ENCODE measurements around the gene AJUBA. TPM values are rescaled to one million over a fixed set of nuclear protein-coding genes. Genes with fewer than 3 reads are reported as not detected.
A peak's percentile ranks its signal among the peaks of the same experiment; 100 is the strongest.
"Not testable (repeated sequence)": the region's sequence is repeated elsewhere in the genome, so short reads cannot be mapped to it uniquely, and the experiment has no call there.

Gene AJUBA
- total RNA-seq, 4 donors from 2014 or later: 66.2 to 98.4 (median 74.8) TPM

DNA sequence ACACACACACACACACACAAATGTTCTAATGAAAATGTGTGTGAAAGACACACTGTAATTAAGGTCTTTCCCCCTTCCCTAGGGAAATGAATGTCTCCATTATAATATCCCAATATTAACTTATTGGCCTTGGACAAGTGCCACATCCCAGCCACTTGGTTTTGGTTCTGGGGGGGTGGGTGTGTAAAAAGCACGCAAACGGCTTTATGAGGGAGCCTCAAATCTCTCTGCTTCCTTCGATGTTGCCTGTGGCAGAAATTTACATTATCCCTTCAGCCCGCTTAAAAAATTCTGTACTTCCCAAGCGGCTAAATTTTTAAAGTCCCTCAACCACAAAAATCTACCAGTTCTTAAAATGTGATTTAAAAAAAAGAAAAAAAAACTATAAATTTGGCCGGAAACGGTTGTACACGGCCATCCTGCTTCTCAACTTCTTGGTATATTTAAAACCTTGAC lies 27.2 kb upstream of the AJUBA start:
- intact Hi-C loops (cut with DNase I; ENCODE audit: low total_unique reads): no loop called here
- 4 to 5% methylated on average over 8 of the region's 8 CpGs for WGBS, 2 donors
- peak overlapping the region; percentile 28 for H3K4me3 ChIP-seq (ENCODE audit: low read depth, poor library complexity, severe bottlenecking)
- no peak for TF ChIP-seq POLR2A (IDR thresholded peaks at IDR 0.05)
- no peak for TF ChIP-seq CTCF (IDR thresholded peaks at IDR 0.05)
- peak in 1 of 2 donors; percentile 23 for DNase-seq (ENCODE audit: low spot score in 2 of 2)

GRCh38 chr14:23008831-23009230 lies 26.5 kb upstream of the AJUBA start:
- intact Hi-C loops (cut with DNase I; ENCODE audit: low total_unique reads): no loop called here
- DNase-seq (ENCODE audit: low spot score in 2 of 2): no peak
- TF ChIP-seq POLR2A (IDR thresholded peaks at IDR 0.05): no peak
- no peak for TF ChIP-seq CTCF (IDR thresholded peaks at IDR 0.05)
- WGBS, 2 donors: 24 to 25% methylated on average over 3 of the region's 3 CpGs
- H3K4me3 ChIP-seq (ENCODE audit: low read depth, poor library complexity, severe bottlenecking): no peak overlapping the region

GRCh38 chr14:23006544-23007419 lies 24.4 kb upstream of the AJUBA start:
- 1% methylated on average over 62 of the region's 62 CpGs for WGBS, 2 donors
- TF ChIP-seq CTCF (IDR thresholded peaks at IDR 0.05) (peak in 1 of 3 donors; percentile 33), POLR2A (IDR thresholded peaks at IDR 0.05) (no peak)
- H3K4me3 ChIP-seq (ENCODE audit: low read depth, poor library complexity, severe bottlenecking): peak overlapping the region; percentile 35
- intact Hi-C loops (cut with DNase I; ENCODE audit: low total_unique reads): no loop called here
- DNase-seq (ENCODE audit: low spot score in 2 of 2): peak; percentile 97 to 99

GRCh38 chr14:23006188-23006534 lies 23.8 kb upstream of the AJUBA start:
- DNase-seq (ENCODE audit: low spot score in 2 of 2): peak in 1 of 2 donors; percentile 14
- TF ChIP-seq POLR2A (IDR thresholded peaks at IDR 0.05): no peak
- no peak for TF ChIP-seq CTCF (IDR thresholded peaks at IDR 0.05)
- intact Hi-C loops (cut with DNase I; ENCODE audit: low total_unique reads): no loop called here
- H3K4me3 ChIP-seq (ENCODE audit: low read depth, poor library complexity, severe bottlenecking): no peak overlapping the region
- 69 to 71% methylated on average over 5 of the region's 5 CpGs for WGBS, 2 donors

DNA sequence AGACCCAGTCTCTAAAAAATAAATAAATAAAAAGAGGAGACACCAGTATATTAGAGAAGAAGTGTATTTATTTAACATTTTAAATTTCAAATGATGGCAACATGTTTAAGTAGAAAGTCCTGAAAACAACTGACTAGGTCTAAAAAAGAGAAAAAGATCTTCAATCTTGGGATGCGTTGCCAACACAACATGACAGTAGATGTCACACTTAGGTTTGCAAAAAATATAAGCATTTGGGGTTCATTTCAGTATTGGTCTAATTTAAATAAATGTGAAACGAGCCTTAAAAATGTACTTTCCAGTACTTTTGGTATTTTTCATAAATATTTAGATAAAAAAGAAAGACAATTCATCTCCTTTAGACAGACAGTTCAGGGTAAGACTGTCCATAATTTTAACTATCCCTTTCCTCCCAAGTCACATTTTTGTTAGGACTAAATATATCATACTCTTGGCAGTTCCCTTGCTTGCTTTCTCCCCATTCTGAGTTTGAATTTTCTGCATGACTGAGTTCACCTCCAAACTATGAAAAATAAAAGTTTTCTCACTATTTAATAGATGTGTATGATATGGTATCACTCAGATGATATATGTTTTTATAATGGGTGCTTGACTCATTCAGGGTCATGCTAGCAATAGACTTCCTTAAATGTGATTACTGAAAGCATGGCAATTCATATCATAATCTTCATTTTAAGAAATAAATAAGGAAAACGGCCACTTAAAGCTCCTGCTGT lies 23.3 kb upstream of the AJUBA start:
- H3K4me3 ChIP-seq (ENCODE audit: low read depth, poor library complexity, severe bottlenecking): no peak overlapping the region

DNA sequence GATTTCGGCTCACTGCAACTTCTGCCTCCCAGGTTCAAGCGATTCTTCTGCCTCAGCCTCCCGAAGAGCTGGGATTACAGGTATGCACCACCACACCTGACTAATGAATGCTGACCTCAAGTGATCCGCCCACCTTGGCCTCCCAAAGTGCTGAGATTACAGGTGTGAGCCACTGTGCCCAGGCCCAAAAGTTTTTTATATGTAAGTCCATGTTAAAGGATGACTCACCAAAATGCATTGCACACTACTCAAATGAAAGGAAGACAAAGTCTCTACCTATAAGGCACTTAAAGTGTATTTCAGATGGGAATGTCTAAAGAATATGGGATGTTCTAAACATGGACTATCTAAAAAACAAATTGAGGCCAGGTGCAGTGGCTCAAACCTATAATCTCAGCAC lies 21.9 kb upstream of the AJUBA start:
- peak in 1 of 2 donors; percentile 66 for DNase-seq (ENCODE audit: low spot score in 2 of 2)
- intact Hi-C loops (cut with DNase I; ENCODE audit: low total_unique reads); H3K4me3 ChIP-seq (ENCODE audit: low read depth, poor library complexity, severe bottlenecking): not testable (repeated sequence)
- WGBS, 2 donors: 95 to 97% methylated on average over 4 of the region's 4 CpGs

More for the DNA sequence above, 23.3 kb upstream of the AJUBA start:
- WGBS, 2 donors: 80 to 83% methylated on average over 3 of the region's 3 CpGs
- no peak for DNase-seq (ENCODE audit: low spot score in 2 of 2)
- no peak for TF ChIP-seq CTCF (IDR thresholded peaks at IDR 0.05)
- TF ChIP-seq POLR2A (IDR thresholded peaks at IDR 0.05): no peak
- intact Hi-C loops (cut with DNase I; ENCODE audit: low total_unique reads): no loop called here
